H9 (cell line): ENCODE measurements around the gene BNC1. TPM values are rescaled to one million over a fixed set of nuclear protein-coding genes. Genes with fewer than 3 reads are reported as not detected.

Experiments used
- DNase-seq: peaks from one replicate; pipeline ENCODE4 v3.0.0-alpha.2; 2017
- H2AFZ ChIP-seq: one replicate; pipeline ENCODE4 v1.6.1; 2013; ENCODE audit warnings: mild to moderate bottlenecking, low read length, control low read depth, moderate library complexity
- H2AK5ac ChIP-seq: 2 replicates; pipeline ENCODE4 v1.6.1; 2013; ENCODE audit warnings: low read length, control low read depth, mixed read lengths; ENCODE audit not compliant: insufficient read length
- H2BK120ac ChIP-seq: one replicate; pipeline ENCODE4 v1.6.1; 2013; ENCODE audit warnings: low read depth, mild to moderate bottlenecking, low read length, control low read depth, inconsistent platforms; ENCODE audit not compliant: poor library complexity, severe bottlenecking
- H2BK12ac ChIP-seq: 2 replicates; pipeline ENCODE4 v1.6.1; 2013; ENCODE audit warnings: low read length, control low read depth, mixed read lengths, low read depth; ENCODE audit not compliant: insufficient read length
- H2BK15ac ChIP-seq: 2 replicates; pipeline ENCODE4 v1.6.1; 2013; ENCODE audit warnings: low read depth, low read length, control low read depth
- H2BK20ac ChIP-seq: one replicate; pipeline ENCODE4 v1.6.1; 2013; ENCODE audit warnings: low read depth, mild to moderate bottlenecking, low read length, control low read depth, inconsistent platforms; ENCODE audit not compliant: poor library complexity, severe bottlenecking
- H2BK5ac ChIP-seq: 2 replicates; pipeline ENCODE4 v1.6.1; 2013; ENCODE audit warnings: low read length, control low read depth, mixed read lengths; ENCODE audit not compliant: insufficient read length
- H3K14ac ChIP-seq: 2 replicates; pipeline ENCODE4 v1.6.1; 2013; ENCODE audit warnings: low read length, control low read depth; ENCODE audit not compliant: insufficient read depth
- H3K18ac ChIP-seq: 2 replicates; pipeline ENCODE4 v1.6.1; 2013; ENCODE audit warnings: low read depth, mild to moderate bottlenecking, mixed read lengths, low read length, control low read depth; ENCODE audit not compliant: insufficient read length
- H3K23ac ChIP-seq: 2 replicates; pipeline ENCODE4 v1.6.1; 2013; ENCODE audit warnings: low read length, control low read depth, mixed read lengths, low read depth; ENCODE audit not compliant: insufficient read length
- H3K23me2 ChIP-seq: 2 replicates; pipeline ENCODE4 v1.6.1; 2013; ENCODE audit warnings: low read depth, mild to moderate bottlenecking, mixed read lengths, low read length, control low read depth; ENCODE audit not compliant: insufficient read length, poor library complexity, severe bottlenecking
- H3K27ac ChIP-seq: 2 replicates; pipeline ENCODE4 v1.5.1; 2013; ENCODE audit warnings: low read length, control low read depth, mixed read lengths, low read depth; ENCODE audit not compliant: insufficient read length
- H3K27me3 ChIP-seq: 2 replicates; pipeline ENCODE4 v1.6.1; 2013; ENCODE audit warnings: low read length, control low read depth, inconsistent platforms; ENCODE audit not compliant: insufficient read depth
- H3K4ac ChIP-seq: 2 replicates; pipeline ENCODE4 v1.6.1; 2013; ENCODE audit warnings: low read depth, mild to moderate bottlenecking, control low read depth, inconsistent platforms, low read length, moderate library complexity
- H3K4me1 ChIP-seq: 2 replicates; pipeline ENCODE4 v1.6.1; 2013; ENCODE audit warnings: low read length, control low read depth, inconsistent platforms; ENCODE audit not compliant: insufficient read depth
- H3K4me2 ChIP-seq: 2 replicates; pipeline ENCODE4 v1.6.1; 2013; ENCODE audit warnings: low read length, control low read depth, mixed read lengths; ENCODE audit not compliant: insufficient read length, insufficient read depth
- H3K56ac ChIP-seq: 2 replicates; pipeline ENCODE4 v1.6.1; 2013; ENCODE audit warnings: low read depth, mild to moderate bottlenecking, mixed read lengths, low read length, control low read depth; ENCODE audit not compliant: insufficient read length
- H3K79me1 ChIP-seq: 2 replicates; pipeline ENCODE4 v1.6.1; 2013; ENCODE audit warnings: low read depth, mild to moderate bottlenecking, moderate library complexity, low read length, control low read depth, inconsistent platforms; ENCODE audit not compliant: insufficient read depth, poor library complexity, severe bottlenecking
- H3K79me2 ChIP-seq: 2 replicates; pipeline ENCODE4 v1.6.1; 2013; ENCODE audit warnings: low read length, control low read depth, inconsistent platforms; ENCODE audit not compliant: insufficient read depth
- H3K9ac ChIP-seq: 2 replicates; pipeline ENCODE4 v1.6.1; 2013; ENCODE audit warnings: low read length, control low read depth, mixed read lengths; ENCODE audit not compliant: insufficient read length; ENCODE audit errors: extremely low read depth
- H3K9me3 ChIP-seq: one replicate; pipeline ENCODE4 v1.6.1; 2013; ENCODE audit warnings: low read depth, low read length, inconsistent platforms; ENCODE audit not compliant: control insufficient read depth
- H3T11ph ChIP-seq: one replicate; pipeline ENCODE4 v1.6.1; 2013; ENCODE audit warnings: mild to moderate bottlenecking, low read length, control low read depth, inconsistent platforms
- H4K20me1 ChIP-seq: one replicate; pipeline ENCODE4 v1.6.1; 2013; ENCODE audit not compliant: control insufficient read depth, insufficient read length, insufficient read depth
- H4K5ac ChIP-seq: 2 replicates; pipeline ENCODE4 v1.6.1; 2013; ENCODE audit warnings: low read depth, mild to moderate bottlenecking, mixed read lengths, low read length, control low read depth; ENCODE audit not compliant: insufficient read length
- H4K8ac ChIP-seq: replicated peaks from 2 replicates; pipeline ENCODE4 v1.6.1; 2013; ENCODE audit warnings: low read length, control low read depth, mixed read lengths, low read depth; ENCODE audit not compliant: insufficient read length
- H4K91ac ChIP-seq: 2 replicates; pipeline ENCODE4 v1.6.1; 2013; ENCODE audit warnings: low read depth, mild to moderate bottlenecking, moderate library complexity, mixed read lengths, low read length, control low read depth; ENCODE audit not compliant: insufficient read length
- H3K27ac Mint-ChIP-seq, 3 experiments: 2 replicates in 2 of 3; 3 replicates in 1 of 3; pipeline ENCODE4 v1.8.0; 2020 to 2021; ENCODE audit warnings: mixed read lengths in 3 of 3, mild to moderate bottlenecking in 1 of 3, moderate library complexity in 1 of 3
- H3K27me3 Mint-ChIP-seq: 2 replicates; pipeline ENCODE4 v1.8.0; 2021; ENCODE audit warnings: low read depth, mild to moderate bottlenecking, moderate library complexity, mixed read lengths
- H3K36me3 Mint-ChIP-seq, 3 experiments: 2 replicates in 2 of 3; 3 replicates in 1 of 3; pipeline ENCODE4 v1.8.0; 2020 to 2021; ENCODE audit warnings: low read depth in 3 of 3, mixed read lengths in 3 of 3; ENCODE audit not compliant: insufficient read depth in 1 of 3
- H3K4me1 Mint-ChIP-seq, 2 experiments: 2 replicates each; pipeline ENCODE4 v1.8.0; 2020; ENCODE audit warnings: mixed read lengths in 2 of 2
- H3K4me3 Mint-ChIP-seq, 2 experiments: 2 replicates in 1 of 2; 3 replicates in 1 of 2; pipeline ENCODE4 v1.8.0; 2020 to 2021; ENCODE audit warnings: mild to moderate bottlenecking in 2 of 2, mixed read lengths in 2 of 2, moderate library complexity in 1 of 2
- H3K9me3 Mint-ChIP-seq, 2 experiments: 2 replicates in 1 of 2; 3 replicates in 1 of 2; pipeline ENCODE4 v1.8.0; 2020; ENCODE audit warnings: mild to moderate bottlenecking in 2 of 2, mixed read lengths in 2 of 2, moderate library complexity in 1 of 2
- WGBS: extraction: QIAGEN DNeasy Blood & Tissue Kit; methylation state at CpG from one replicate; pipeline ENCODE4 v1.1.7; 2013; ENCODE audit warnings: missing lambda C conversion rate, low lambda C conversion rate, mixed read lengths; ENCODE audit not compliant: insufficient read length; ENCODE audit errors: extremely low coverage; 5-methylcytosine and 5-hydroxymethylcytosine counted together
- total RNA-seq: library from RNA; stranded (reverse); gene quantifications from 2 replicates; pipeline ENCODE4 v1.2.1, GENCODE V29; 2021
- TF ChIP-seq, protein P1 (sequence below): fragments of 200-600 bp; sonication (generic); conservative IDR thresholded peaks from 3 replicates; pipeline ENCODE4 v1.8.0; 2021; ENCODE audit warnings: antibody characterized with exemption, mild to moderate bottlenecking

Gene BNC1
- total RNA-seq, 1 experiment from 2014 or later: not detected

DNA sequence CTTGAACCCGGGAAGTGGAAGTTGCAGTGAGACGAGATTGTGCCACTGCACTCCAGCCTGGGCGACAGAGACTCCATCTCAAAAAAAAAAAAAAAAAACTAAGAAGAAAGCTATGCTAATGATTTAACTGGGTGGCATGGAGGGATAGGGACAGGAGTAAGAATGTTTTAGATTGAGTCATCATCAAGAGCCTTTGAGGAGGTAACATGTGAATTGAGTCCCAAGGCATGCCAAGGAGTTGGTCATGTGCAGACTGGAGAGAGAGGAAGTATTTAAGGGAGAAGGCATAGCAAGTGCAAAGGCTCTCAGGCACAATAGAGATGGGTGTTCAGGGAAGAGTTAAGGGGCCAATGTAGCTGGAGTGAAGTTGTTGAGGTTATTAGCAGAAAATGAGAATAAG, 9.1 kb downstream of the BNC1 start:
- DNase-seq: no peak
- H3T11ph ChIP-seq: no peak overlapping the region
- H2BK20ac ChIP-seq: no peak overlapping the region
- no peak overlapping the region for H3K27ac ChIP-seq
- H3K23ac ChIP-seq: no peak overlapping the region
- no peak overlapping the region for H3K4me2 ChIP-seq
- no peak overlapping the region for H2BK15ac ChIP-seq
- no peaks in the 10 kb centered on the region for H4K20me1 ChIP-seq
- H3K9ac ChIP-seq: no peak overlapping the region
- H3K14ac ChIP-seq: no peak overlapping the region
- Mint-ChIP-seq H3K9me3 (no peaks in the 10 kb centered on the region), H3K36me3 (no peaks in the 10 kb centered on the region), H3K27me3 (peaks cover 21% of the 10 kb centered on the region), H3K4me1 (no peaks in the 10 kb centered on the region), H3K4me3 (no peak overlapping the region), H3K27ac (no peak overlapping the region)
- H3K79me2 ChIP-seq: no peaks in the 10 kb centered on the region
- no peak overlapping the region for H2AK5ac ChIP-seq
- H4K8ac ChIP-seq: no peak overlapping the region
- no peak overlapping the region for H2AFZ ChIP-seq
- no peak overlapping the region for H3K18ac ChIP-seq
- no peak overlapping the region for H2BK120ac ChIP-seq
- H4K91ac ChIP-seq: no peak overlapping the region
- H3K23me2 ChIP-seq: no peaks in the 10 kb centered on the region
- no peaks in the 10 kb centered on the region for H3K79me1 ChIP-seq
- no CpG with 5 or more reads among the region's 3 CpGs for WGBS
- H3K56ac ChIP-seq: no peak overlapping the region
- no peaks in the 10 kb centered on the region for H3K4me1 ChIP-seq
- no peaks in the 10 kb centered on the region for H3K27me3 ChIP-seq
- TF ChIP-seq, protein P1, sequence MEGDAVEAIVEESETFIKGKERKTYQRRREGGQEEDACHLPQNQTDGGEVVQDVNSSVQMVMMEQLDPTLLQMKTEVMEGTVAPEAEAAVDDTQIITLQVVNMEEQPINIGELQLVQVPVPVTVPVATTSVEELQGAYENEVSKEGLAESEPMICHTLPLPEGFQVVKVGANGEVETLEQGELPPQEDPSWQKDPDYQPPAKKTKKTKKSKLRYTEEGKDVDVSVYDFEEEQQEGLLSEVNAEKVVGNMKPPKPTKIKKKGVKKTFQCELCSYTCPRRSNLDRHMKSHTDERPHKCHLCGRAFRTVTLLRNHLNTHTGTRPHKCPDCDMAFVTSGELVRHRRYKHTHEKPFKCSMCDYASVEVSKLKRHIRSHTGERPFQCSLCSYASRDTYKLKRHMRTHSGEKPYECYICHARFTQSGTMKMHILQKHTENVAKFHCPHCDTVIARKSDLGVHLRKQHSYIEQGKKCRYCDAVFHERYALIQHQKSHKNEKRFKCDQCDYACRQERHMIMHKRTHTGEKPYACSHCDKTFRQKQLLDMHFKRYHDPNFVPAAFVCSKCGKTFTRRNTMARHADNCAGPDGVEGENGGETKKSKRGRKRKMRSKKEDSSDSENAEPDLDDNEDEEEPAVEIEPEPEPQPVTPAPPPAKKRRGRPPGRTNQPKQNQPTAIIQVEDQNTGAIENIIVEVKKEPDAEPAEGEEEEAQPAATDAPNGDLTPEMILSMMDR: no peak
- H3K9me3 ChIP-seq: no peaks in the 10 kb centered on the region
- no peak overlapping the region for H2BK5ac ChIP-seq
- no peak overlapping the region for H3K4ac ChIP-seq
- no peak overlapping the region for H2BK12ac ChIP-seq
- H4K5ac ChIP-seq: no peak overlapping the region
